Mucosa of descending colon (tissue), 3 donors: ENCODE data around the gene ATRNL1. TPM values are rescaled to one million over a fixed set of nuclear protein-coding genes. Genes with fewer than 3 reads are reported as not detected.

ENCODE experiments used
- ATAC-seq: fragments of 200-7000 bp; cut with Tn5 transposase; one replicate; pipeline ENCODE4 v1.9.1; 2020; ENCODE audit warnings: mild to moderate bottlenecking, moderate library complexity
- DNase-seq, 3 donors: peaks; one replicate each; pipeline ENCODE4 v3.0.0-alpha.2; 2020
- H3K36me3 ChIP-seq: fragments of 200-600 bp; one replicate; pipeline ENCODE4 v1.8.0; 2021; ENCODE audit warnings: low read depth, mild to moderate bottlenecking
- H3K4me1 ChIP-seq: fragments of 200-600 bp; one replicate; pipeline ENCODE4 v1.8.0; 2021; ENCODE audit warnings: low read depth, mild to moderate bottlenecking
- H3K4me3 ChIP-seq: fragments of 200-600 bp; one replicate; pipeline ENCODE4 v1.8.0; 2021; ENCODE audit warnings: mild to moderate bottlenecking
- H3K9me3 ChIP-seq: fragments of 200-600 bp; one replicate; pipeline ENCODE4 v1.8.0; 2021; ENCODE audit warnings: mild to moderate bottlenecking
- intact Hi-C, 2 donors: fragments of 100-400 bp; cut with DNase I in 1 of 2; cut with micrococcal nuclease in 1 of 2; formaldehyde crosslinking; loops; one replicate each; pipeline versions ENCODE4 v1.11.0 to v1.11.1; 2022; cut with DNase I, micrococcal nuclease
- total RNA-seq, 3 donors: library from RNA; stranded (reverse); fragmentation: NEBNext Ultra II Directional in 2 of 3; extraction: Animal tissue kit (Norgen Biotek cat#: 25700) in 2 of 3; gene quantifications; one replicate each; pipeline versions ENCODE4 v1.2.1 to v1.2.4, GENCODE V29; 2021 to 2023
- TF ChIP-seq, protein P1 (sequence below): fragments of 200-600 bp; IDR thresholded peaks from one replicate; pipeline ENCODE4 v1.8.0; 2022; ENCODE audit warnings: antibody characterized with exemption, mild to moderate bottlenecking
- donor health status: DM: no; HTN: no; CAD: no; lungs with moderate emphysema.
- donor health status: DM: no; HTN: no; CAD: no.
- donor health status: DM: no; HTN: yes; CAD: no.

ATRNL1 gene
- total RNA-seq, 3 donors from 2014 or later, result 0.58 to 61.7 (median 1.8) TPM

- no peak for ATAC-seq
- Histone ChIP-seq H3K4me1 (no peaks in the 10 kb centered on the region), H3K36me3 (no peaks in the 10 kb centered on the region), H3K4me3 (no peak overlapping the region), H3K9me3 (no peaks in the 10 kb centered on the region)
- intact Hi-C loops, result no loop called here
- no peak for DNase-seq
- TF ChIP-seq, protein P1, sequence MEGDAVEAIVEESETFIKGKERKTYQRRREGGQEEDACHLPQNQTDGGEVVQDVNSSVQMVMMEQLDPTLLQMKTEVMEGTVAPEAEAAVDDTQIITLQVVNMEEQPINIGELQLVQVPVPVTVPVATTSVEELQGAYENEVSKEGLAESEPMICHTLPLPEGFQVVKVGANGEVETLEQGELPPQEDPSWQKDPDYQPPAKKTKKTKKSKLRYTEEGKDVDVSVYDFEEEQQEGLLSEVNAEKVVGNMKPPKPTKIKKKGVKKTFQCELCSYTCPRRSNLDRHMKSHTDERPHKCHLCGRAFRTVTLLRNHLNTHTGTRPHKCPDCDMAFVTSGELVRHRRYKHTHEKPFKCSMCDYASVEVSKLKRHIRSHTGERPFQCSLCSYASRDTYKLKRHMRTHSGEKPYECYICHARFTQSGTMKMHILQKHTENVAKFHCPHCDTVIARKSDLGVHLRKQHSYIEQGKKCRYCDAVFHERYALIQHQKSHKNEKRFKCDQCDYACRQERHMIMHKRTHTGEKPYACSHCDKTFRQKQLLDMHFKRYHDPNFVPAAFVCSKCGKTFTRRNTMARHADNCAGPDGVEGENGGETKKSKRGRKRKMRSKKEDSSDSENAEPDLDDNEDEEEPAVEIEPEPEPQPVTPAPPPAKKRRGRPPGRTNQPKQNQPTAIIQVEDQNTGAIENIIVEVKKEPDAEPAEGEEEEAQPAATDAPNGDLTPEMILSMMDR, result no peak
These were observed 853.9 kb downstream of the ATRNL1 start for GRCh38 chr10:115947104-115947503.

GRCh38 chr10:115948465-115948864 lies 855.3 kb downstream of the ATRNL1 start:
- Histone ChIP-seq H3K9me3 (no peaks in the 10 kb centered on the region), H3K36me3 (no peaks in the 10 kb centered on the region), H3K4me1 (no peaks in the 10 kb centered on the region), H3K4me3 (no peak overlapping the region)
- ATAC-seq, result no peak
- no peak for DNase-seq
- intact Hi-C loops, result no loop called here
- TF ChIP-seq, protein P1, result no peak

- Histone ChIP-seq H3K4me3 (no peak overlapping the region), H3K4me1 (no peaks in the 10 kb centered on the region), H3K9me3 (no peaks in the 10 kb centered on the region), H3K36me3 (no peaks in the 10 kb centered on the region)
- DNase-seq, result no peak
- TF ChIP-seq, protein P1, result no peak
- intact Hi-C loops, result no loop called here
- ATAC-seq, result no peak
These were observed 856.2 kb downstream of the ATRNL1 start for GRCh38 chr10:115949282-115949844.

GRCh38 chr10:115950320-115950719 lies 857.2 kb downstream of the ATRNL1 start:
- no peaks in the 10 kb centered on the region for H3K9me3 ChIP-seq
- TF ChIP-seq, protein P1, result no peak
- H3K4me3 ChIP-seq, result no peak overlapping the region
- DNase-seq (no peak), ATAC-seq (no peak)
- no peaks in the 10 kb centered on the region for H3K4me1 ChIP-seq
- H3K36me3 ChIP-seq, result no peaks in the 10 kb centered on the region
- intact Hi-C loops, result no loop called here

DNA sequence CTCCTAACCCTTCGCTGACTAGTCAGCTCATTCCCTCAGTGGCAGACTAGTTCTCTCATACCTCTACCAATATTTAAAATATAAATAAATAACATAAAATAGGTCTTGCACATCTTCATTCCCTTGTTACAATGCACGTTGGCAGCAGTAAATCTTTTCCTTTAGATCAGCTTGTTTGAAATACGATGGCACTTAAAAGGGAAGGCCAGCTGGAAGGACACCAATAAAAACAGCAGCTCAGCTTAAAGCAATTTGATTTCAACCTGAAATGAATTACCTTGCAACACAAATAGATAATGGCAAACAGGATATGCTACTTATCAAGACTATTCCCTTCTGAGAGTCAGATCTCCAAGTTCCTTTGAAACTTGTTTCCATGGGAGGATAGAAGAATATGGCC lies 858.1 kb downstream of the ATRNL1 start:
- Histone ChIP-seq H3K36me3 (no peaks in the 10 kb centered on the region), H3K9me3 (no peaks in the 10 kb centered on the region), H3K4me1 (no peaks in the 10 kb centered on the region), H3K4me3 (no peak overlapping the region)
- DNase-seq (no peak), ATAC-seq (no peak)
- TF ChIP-seq, protein P1, result no peak
- intact Hi-C loops, result no loop called here

DNA sequence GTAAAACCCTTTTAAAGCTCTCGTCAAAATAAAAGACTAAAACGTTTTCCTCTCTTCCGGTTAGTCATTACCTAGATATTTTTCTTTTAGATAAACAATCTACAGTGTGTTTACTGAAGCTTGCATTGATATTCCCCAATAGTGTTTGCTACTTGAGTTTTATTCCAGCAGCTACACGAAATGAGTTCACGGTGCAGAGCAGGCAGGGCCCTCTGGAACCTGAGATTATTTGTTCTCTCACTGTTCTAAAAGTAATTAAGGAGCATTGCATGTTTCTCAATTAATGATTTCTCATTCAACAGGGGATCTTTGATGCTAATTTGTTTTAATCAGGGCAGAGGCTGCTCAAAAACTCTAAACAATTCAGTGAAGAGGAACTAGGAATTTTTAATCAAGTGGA lies 860.1 kb downstream of the ATRNL1 start:
- TF ChIP-seq, protein P1, result no peak
- H3K36me3 ChIP-seq, result no peaks in the 10 kb centered on the region
- H3K4me3 ChIP-seq, result no peak overlapping the region
- H3K9me3 ChIP-seq, result no peaks in the 10 kb centered on the region
- DNase-seq (no peak), ATAC-seq (no peak)
- H3K4me1 ChIP-seq, result no peaks in the 10 kb centered on the region
- intact Hi-C loops, result no loop called here
